Measurements from ENCODE around the gene CGB3.
"Not testable (repeated sequence)": the region's sequence is repeated elsewhere in the genome, so short reads cannot be mapped to it uniquely, and the experiment has no call there.

The CGB3 gene

DNA sequence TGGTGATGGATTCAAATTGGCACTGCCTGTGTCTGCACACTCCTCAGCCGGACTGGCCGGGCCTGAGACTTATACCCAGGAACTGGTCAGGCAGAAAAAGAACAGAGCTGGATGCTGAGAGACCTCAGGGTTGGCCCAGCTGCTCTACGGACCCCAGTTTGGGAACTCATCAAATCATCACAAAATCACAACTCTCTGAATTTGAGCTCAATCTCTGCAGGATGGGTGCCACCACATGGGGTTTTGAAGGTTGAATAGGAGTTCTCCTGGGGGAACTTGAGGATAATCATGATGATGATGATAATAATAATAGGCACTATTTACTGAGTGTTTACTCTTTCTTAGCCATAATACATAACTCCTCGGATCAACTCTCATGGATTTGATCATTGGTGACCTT is 18.5 kb upstream of the CGB3 start:
- DNase-seq (ENCODE audit: low read depth, low spot score), result not testable (repeated sequence)

GRCh38 chr19:49042177-49042576 is 18.0 kb upstream of the CGB3 start:
- DNase-seq (ENCODE audit: low read depth, low spot score), result no peak

GRCh38 chr19:49039736-49040135 is 15.6 kb upstream of the CGB3 start:
- not testable (repeated sequence) for DNase-seq (ENCODE audit: low read depth, low spot score)

- DNase-seq (ENCODE audit: low read depth, low spot score), result not testable (repeated sequence)
Observed at GRCh38 chr19:49038557-49039276, 14.6 kb upstream of the CGB3 start.

GRCh38 chr19:49038111-49038510 is 14.0 kb upstream of the CGB3 start:
- not testable (repeated sequence) for DNase-seq (ENCODE audit: low read depth, low spot score)

- DNase-seq (ENCODE audit: low read depth, low spot score), result not testable (repeated sequence)
Observed at GRCh38 chr19:49036815-49037214, 12.7 kb upstream of the CGB3 start, which contains the start of gene CGB1. Gene CGB1, minus strand, starts transcription at chr19:49036895. Its CDS starts 184 bp downstream, at chr19:49036711.

- DNase-seq (ENCODE audit: low read depth, low spot score), result not testable (repeated sequence)
Observed at GRCh38 chr19:49031642-49032301, 7.6 kb upstream of the CGB3 start, which contains the start of gene CGB2. Gene CGB2, plus strand, starts transcription at chr19:49031890. Its CDS starts 206 bp downstream, at chr19:49032096.

DNA sequence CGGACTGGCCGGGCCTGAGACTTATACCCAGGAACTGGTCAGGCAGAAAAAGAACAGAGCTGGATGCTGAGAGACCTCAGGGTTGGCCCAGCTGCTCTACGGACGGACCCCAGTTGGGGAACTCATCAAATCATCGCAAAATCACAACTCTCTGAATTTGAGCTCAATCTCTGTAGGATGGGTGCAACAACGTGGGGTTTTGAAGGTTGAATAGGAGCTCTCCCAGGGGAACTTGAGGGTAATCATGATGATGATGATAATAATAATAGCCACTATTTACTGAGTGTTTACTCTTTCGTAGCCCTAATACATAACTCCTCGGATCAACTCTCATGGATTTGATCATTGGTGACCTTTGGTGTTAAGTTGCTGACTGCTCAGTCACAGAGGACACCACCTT is 6.2 kb upstream of the CGB3 start:
- DNase-seq (ENCODE audit: low read depth, low spot score), result not testable (repeated sequence)

GRCh38 chr19:49029749-49030148 is 5.6 kb upstream of the CGB3 start:
- not testable (repeated sequence) for DNase-seq (ENCODE audit: low read depth, low spot score)

DNA sequence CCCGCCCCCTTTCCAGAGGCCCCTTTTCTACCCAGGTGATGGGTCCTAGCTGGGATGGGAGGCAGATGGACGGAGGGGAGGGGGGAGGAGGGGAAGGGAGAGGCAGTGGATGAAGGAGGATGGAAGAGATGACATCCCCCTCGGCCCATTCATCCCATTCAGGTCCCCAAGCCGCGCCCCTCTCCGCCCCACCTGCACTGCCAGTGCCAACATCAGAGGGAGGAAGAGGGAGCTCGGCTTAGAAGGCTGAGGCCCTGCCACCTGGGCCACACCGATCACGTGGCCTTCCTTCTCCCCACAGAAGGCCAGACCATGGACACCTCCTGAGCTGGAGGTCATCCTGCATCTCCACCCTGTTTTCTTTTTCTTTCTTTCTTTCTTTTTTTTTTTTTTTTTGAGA is 4.6 kb upstream of the CGB3 start:
- not testable (repeated sequence) for DNase-seq (ENCODE audit: low read depth, low spot score)

- DNase-seq (ENCODE audit: low read depth, low spot score), result not testable (repeated sequence)
Observed at GRCh38 chr19:49025599-49025998, 1.5 kb upstream of the CGB3 start.

GRCh38 chr19:49025088-49025487 is 955 bp upstream of the CGB3 start:
- not testable (repeated sequence) for DNase-seq (ENCODE audit: low read depth, low spot score)

DNA sequence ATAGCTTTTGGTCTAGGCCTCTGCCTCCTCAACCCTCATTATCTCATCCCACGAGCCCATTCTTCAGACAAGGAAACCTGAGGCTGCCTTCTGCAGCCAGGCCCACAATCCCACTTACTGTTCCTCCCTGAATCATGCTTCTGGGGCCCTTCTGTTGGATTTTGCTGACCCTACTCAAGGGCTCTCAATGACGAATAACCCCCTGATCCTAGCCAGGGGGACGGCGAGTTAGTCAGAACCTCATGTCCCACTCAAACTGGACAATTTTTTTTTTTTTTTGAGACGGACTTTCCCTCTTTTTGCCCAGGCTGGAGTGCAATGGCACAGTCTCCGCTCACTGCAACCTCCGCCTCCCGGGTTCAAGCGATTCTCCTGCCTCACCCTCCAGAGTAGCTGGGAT is 2.0 kb downstream of the CGB3 start:
- no peak for DNase-seq (ENCODE audit: low read depth, low spot score)

- no peak for DNase-seq (ENCODE audit: low read depth, low spot score)
Observed at GRCh38 chr19:49020931-49021895, 2.9 kb downstream of the CGB3 start.

GRCh38 chr19:49020342-49020741 is 3.8 kb downstream of the CGB3 start:
- DNase-seq (ENCODE audit: low read depth, low spot score), result no peak

GRCh38 chr19:49019242-49019932 is 4.7 kb downstream of the CGB3 start:
- DNase-seq (ENCODE audit: low read depth, low spot score), result peak; percentile 26

DNA sequence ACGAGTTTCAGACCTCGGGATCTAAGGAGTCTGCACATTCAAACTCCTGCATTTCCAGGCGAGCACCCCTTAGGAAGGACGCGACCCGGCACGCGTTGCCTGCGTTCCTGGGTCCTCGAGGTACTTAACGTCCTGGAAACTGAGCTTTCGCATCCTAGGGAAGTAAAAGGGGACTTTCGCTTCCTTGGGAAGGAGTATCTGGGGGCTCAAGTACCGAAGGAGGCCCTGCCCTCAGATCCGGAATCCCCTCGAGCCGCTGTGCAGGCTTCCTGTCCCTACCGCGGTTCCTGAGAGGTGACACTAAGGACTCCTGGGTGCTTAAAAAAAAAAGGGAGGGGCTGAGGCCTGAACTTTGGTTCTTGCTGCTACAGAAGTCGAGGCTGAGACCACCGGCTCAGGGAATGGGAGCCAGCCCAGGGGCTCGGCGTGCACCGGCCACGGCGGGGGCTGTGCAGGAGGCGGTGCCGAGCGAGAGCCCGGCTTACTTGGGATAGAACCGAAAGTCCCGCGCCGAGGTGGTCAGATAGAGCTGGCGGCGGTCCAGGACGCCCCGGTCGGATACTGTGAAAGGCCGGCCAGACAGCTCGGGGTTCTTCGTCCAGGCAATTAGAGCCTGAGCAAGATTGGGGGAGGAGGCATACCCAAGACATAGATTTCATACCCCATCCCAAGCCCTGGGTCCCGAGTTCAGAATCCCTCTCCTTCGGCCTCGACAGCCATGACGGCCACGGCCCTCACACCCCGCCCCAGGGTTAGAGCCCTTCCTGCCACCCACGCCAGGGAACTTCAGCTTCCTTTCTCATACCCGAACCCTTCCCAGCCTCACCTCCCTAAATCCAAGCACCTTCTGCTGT is 5.5 kb downstream of the CGB3 start:
- not testable (repeated sequence) for DNase-seq (ENCODE audit: low read depth, low spot score)

DNA sequence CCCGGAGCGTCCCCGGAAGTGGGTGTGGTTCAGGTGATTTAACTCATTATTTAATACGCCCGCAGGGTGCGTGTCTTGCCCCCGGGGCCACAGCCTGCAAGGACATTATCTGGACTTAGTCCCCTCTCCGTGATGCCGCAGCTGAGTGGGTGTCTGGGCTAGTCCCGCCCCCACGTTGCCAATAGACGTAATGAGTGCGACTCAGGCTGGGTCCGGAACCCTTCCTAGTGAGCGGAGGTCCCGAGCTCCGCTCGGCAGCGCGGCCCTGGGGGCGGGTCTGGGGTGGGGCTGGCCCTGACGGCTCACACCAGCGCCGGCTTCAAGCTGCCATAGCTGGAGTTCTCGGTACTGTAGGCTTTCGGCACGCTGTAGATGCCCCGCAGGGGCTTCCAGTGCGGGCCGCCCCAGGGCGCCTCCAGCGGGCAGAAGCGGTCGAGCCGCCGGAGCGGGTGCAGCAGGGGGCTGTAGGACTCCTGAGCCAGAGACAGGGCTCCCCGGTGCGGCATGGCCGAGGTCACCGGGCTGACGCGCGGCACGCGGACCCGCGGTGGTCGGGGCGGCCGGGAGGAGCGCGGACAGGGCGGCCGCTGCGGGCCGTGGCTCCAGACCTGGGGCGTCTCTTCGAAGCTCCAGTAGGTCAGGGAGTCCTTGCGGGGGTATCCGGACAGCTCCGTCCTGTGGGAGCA is 6.3 kb downstream of the CGB3 start:
- DNase-seq (ENCODE audit: low read depth, low spot score), result peak; percentile 27

DNA sequence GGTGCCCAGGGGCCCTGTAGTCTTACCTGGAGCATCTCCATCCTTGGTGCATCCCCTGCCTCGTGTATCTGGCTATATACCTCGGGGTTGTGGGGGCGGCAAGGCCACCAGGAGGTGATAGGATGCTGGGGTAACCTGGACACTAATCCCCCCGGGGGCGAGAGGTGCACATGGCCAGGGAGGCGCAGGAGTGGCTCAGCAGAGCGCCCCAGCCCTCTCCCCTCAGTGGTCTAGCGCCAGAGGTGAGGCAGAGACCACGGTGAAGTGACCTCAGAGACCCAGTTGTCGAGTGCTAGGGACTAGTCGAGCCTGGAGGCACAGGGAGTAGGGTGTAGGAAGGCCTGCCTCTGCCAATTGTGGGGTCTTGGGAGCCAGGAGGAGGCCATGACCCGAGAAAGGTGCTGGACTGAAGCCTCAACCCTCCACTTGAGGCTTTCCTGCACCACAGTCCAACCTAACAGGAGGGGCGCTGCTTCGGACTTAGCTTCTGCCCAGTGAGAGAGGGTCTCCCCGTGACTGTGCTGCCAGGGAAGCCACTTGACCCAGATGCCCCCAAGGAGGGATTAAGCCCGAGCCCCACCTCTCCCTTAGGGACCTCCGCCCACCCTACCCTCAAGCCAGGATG is 7.0 kb downstream of the CGB3 start, which contains the start of gene LHB:
Gene LHB (minus strand): TSS at position 51 of the 625 bp plus-strand sequence. CDS start 10 bp downstream, at position 41.
- DNase-seq (ENCODE audit: low read depth, low spot score), result no peak
